NCI-H2107 (cell line): ENCODE results near the gene GYPC.
"Not testable (repeated sequence)": the region's sequence is repeated elsewhere in the genome, so short reads cannot be mapped to it uniquely, and the experiment has no call there.

Source experiments
- DNase-seq: peaks from one replicate; lab custom pipeline; 2025; lab: John Stamatoyannopoulos, UW

The GYPC gene

GRCh38 chr2:126671488-126671887 lies 15.5 kb downstream of the GYPC start:
- DNase-seq = no peak

GRCh38 chr2:126672980-126673605 lies 17.1 kb downstream of the GYPC start:
- no peak for DNase-seq

GRCh38 chr2:126674075-126674744 lies 18.3 kb downstream of the GYPC start:
- no peak for DNase-seq

- no peak for DNase-seq
Observed at GRCh38 chr2:126675637-126676036, 19.7 kb downstream of the GYPC start.

- no peak for DNase-seq
Observed at GRCh38 chr2:126676221-126677175, 20.5 kb downstream of the GYPC start.

- DNase-seq = no peak
Observed at GRCh38 chr2:126677176-126677538, 21.2 kb downstream of the GYPC start.

- DNase-seq = no peak
Observed at GRCh38 chr2:126678269-126679065, 22.5 kb downstream of the GYPC start.

- DNase-seq = no peak
Observed at GRCh38 chr2:126679094-126679713, 23.2 kb downstream of the GYPC start.

GRCh38 chr2:126681505-126681904 lies 25.5 kb downstream of the GYPC start:
- DNase-seq = no peak

- DNase-seq = no peak
Observed at GRCh38 chr2:126685629-126686028, 29.7 kb downstream of the GYPC start.

GRCh38 chr2:126686286-126686685 lies 30.3 kb downstream of the GYPC start:
- no peak for DNase-seq

- no peak for DNase-seq
Observed at GRCh38 chr2:126686841-126687485, 31.0 kb downstream of the GYPC start.

GRCh38 chr2:126687503-126687902 lies 31.5 kb downstream of the GYPC start:
- DNase-seq = no peak

- not testable (repeated sequence) for DNase-seq
Observed at GRCh38 chr2:126688594-126688993, 32.6 kb downstream of the GYPC start.

- DNase-seq = not testable (repeated sequence)
Observed at GRCh38 chr2:126692241-126692640, 36.3 kb downstream of the GYPC start.

GRCh38 chr2:126692934-126693592 lies 37.1 kb downstream of the GYPC start:
- DNase-seq = not testable (repeated sequence)

GRCh38 chr2:126696644-126697520 lies 40.9 kb downstream of the GYPC start:
- no peak for DNase-seq

- DNase-seq = no peak
Observed at GRCh38 chr2:126698376-126698775, 42.4 kb downstream of the GYPC start.

- no peak for DNase-seq
Observed at GRCh38 chr2:126699018-126699417, 43.1 kb downstream of the GYPC start.
